Measurements from ENCODE around the gene TTPAL.

- TF ChIP-seq, protein P1, sequence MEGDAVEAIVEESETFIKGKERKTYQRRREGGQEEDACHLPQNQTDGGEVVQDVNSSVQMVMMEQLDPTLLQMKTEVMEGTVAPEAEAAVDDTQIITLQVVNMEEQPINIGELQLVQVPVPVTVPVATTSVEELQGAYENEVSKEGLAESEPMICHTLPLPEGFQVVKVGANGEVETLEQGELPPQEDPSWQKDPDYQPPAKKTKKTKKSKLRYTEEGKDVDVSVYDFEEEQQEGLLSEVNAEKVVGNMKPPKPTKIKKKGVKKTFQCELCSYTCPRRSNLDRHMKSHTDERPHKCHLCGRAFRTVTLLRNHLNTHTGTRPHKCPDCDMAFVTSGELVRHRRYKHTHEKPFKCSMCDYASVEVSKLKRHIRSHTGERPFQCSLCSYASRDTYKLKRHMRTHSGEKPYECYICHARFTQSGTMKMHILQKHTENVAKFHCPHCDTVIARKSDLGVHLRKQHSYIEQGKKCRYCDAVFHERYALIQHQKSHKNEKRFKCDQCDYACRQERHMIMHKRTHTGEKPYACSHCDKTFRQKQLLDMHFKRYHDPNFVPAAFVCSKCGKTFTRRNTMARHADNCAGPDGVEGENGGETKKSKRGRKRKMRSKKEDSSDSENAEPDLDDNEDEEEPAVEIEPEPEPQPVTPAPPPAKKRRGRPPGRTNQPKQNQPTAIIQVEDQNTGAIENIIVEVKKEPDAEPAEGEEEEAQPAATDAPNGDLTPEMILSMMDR (IDR thresholded peaks at IDR 0.05): no peak
- TF ChIP-seq POLR2A (IDR thresholded peaks at IDR 0.05): no peak
These were observed 16.4 kb upstream of the TTPAL start for GRCh38 chr20:44459271-44459670.

All from right lobe of liver (tissue), 4 donors.